K562 (cell line): ENCODE data around the gene CYP2B6.

Experiments
- CREB1 ChIP-seq, 2 experiments: sonication (generic) in 1 of 2; formaldehyde crosslinking in 1 of 2; IDR thresholded peaks; 2 replicates each; pipeline versions ENCODE4 v1.6.1 to v1.8.0; 2012 to 2022; ENCODE audit warnings: inconsistent platforms in 1 of 2, mild to moderate bottlenecking in 1 of 2, missing genetic modification reagents in 1 of 2, moderate library complexity in 1 of 2
- EP300 ChIP-seq: IDR thresholded peaks from 2 replicates; pipeline ENCODE4 v1.6.1; 2012; ENCODE audit warnings: low read length, improper control_type of control experiment
- MYC ChIP-seq, 2 experiments: fragments of 250-450 bp in 1 of 2; sonication (Bioruptor Pico) in 1 of 2; IDR thresholded peaks; 2 replicates each; pipeline versions ENCODE4 v1.5.1 to v1.6.1; 2012 to 2021; ENCODE audit warnings: low read depth in 2 of 2, borderline replicate concordance in 1 of 2, improper control_type of control experiment in 1 of 2, low read length in 1 of 2, mild to moderate bottlenecking in 1 of 2, moderate library complexity in 1 of 2
- SMAD2 ChIP-seq: fragments of 150-350 bp; IDR thresholded peaks from 2 replicates; pipeline ENCODE4 v1.6.1; 2014; ENCODE audit warnings: low read depth, mild to moderate bottlenecking, low read length
- SMARCC2 ChIP-seq: fragments of 450-650 bp; IDR thresholded peaks from 2 replicates; pipeline ENCODE4 v1.6.1; 2017; ENCODE audit warnings: antibody characterized with exemption, moderate library complexity, mild to moderate bottlenecking, low read depth
- TARDBP ChIP-seq: fragments of 450-650 bp; IDR thresholded peaks from 2 replicates; pipeline ENCODE4 v1.6.1; 2016
- YY1 ChIP-seq, 3 experiments: IDR thresholded peaks; 2 replicates each; pipeline ENCODE4 v1.6.1; 2011; ENCODE audit warnings: low read length in 2 of 3, mild to moderate bottlenecking in 2 of 3, moderate library complexity in 2 of 3, borderline replicate concordance in 1 of 3, control low read depth in 1 of 3, low read depth in 1 of 3; ENCODE audit not compliant: insufficient read depth in 3 of 3, insufficient replicate concordance in 2 of 3, control insufficient read depth in 1 of 3, insufficient read length in 1 of 3; ENCODE audit errors: extremely low read depth in 1 of 3
- ZC3H4 ChIP-seq: sonication (generic); formaldehyde crosslinking; IDR thresholded peaks from 2 replicates; pipeline ENCODE4 v1.9.0; 2021; ENCODE audit warnings: missing genetic modification reagents, borderline replicate concordance
- ZFP30 ChIP-seq: fragments of 250-450 bp; sonication (Bioruptor Pico); IDR thresholded peaks from 2 replicates; pipeline ENCODE4 v1.8.0; 2022; ENCODE audit warnings: moderate library complexity, mild to moderate bottlenecking, inconsistent platforms, borderline replicate concordance
- ZNF24 ChIP-seq: fragments of 450-650 bp; IDR thresholded peaks from 2 replicates; pipeline ENCODE4 v1.6.1; 2016
- ZNF644 ChIP-seq: fragments of 200-800 bp; sonication (Bioruptor generic); IDR thresholded peaks from 2 replicates; pipeline ENCODE4 v1.6.1; 2016; ENCODE audit warnings: low read depth, missing genetic modification characterization, missing compliant biosample characterization
- TF ChIP-seq, protein P1 (sequence below), 3 experiments: IDR thresholded peaks in 2 of 3; conservative IDR thresholded peaks in 1 of 3; 2 replicates each; pipeline ENCODE4 v1.5.1; 2011 to 2012; ENCODE audit warnings: low read length in 3 of 3, mild to moderate bottlenecking in 3 of 3, control low read depth in 2 of 3, improper control_type of control experiment in 1 of 3, inconsistent platforms in 1 of 3, low read depth in 1 of 3, mixed read lengths in 1 of 3, moderate library complexity in 1 of 3; ENCODE audit not compliant: insufficient read depth in 2 of 3
- TF ChIP-seq, protein P2 (sequence below): sonication (generic); formaldehyde crosslinking; IDR thresholded peaks from 2 replicates; pipeline ENCODE4 v1.8.1; 2022; ENCODE audit warnings: missing genetic modification reagents
- TF ChIP-seq, protein P3 (sequence below), 2 experiments: fragments of 450-650 bp in 1 of 2; sonication (generic) in 1 of 2; formaldehyde crosslinking; conservative IDR thresholded peaks; 2 replicates each; pipeline versions ENCODE4 v1.4.0 to v1.8.1; 2020 to 2022; ENCODE audit warnings: mild to moderate bottlenecking in 1 of 2, missing genetic modification reagents in 1 of 2

DNA sequence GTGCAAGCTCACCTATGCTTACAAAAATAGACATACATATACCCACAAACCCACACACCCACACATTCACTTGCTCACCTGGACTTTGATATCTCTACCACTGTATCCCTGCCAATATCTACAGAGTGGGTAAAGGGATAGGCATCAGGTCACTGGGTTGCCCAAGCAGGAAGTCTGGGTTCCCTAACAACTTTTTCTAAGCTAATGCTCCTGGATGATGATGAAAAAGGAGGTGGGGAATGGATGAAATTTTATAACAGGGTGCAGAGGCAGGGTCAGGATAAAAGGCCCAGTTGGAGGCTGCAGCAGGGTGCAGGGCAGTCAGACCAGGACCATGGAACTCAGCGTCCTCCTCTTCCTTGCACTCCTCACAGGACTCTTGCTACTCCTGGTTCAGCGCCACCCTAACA lies at the start of gene CYP2B6:
- no peak for TF ChIP-seq ZFP30 (CRISPR knock-in tag)
- TF ChIP-seq, protein P1, sequence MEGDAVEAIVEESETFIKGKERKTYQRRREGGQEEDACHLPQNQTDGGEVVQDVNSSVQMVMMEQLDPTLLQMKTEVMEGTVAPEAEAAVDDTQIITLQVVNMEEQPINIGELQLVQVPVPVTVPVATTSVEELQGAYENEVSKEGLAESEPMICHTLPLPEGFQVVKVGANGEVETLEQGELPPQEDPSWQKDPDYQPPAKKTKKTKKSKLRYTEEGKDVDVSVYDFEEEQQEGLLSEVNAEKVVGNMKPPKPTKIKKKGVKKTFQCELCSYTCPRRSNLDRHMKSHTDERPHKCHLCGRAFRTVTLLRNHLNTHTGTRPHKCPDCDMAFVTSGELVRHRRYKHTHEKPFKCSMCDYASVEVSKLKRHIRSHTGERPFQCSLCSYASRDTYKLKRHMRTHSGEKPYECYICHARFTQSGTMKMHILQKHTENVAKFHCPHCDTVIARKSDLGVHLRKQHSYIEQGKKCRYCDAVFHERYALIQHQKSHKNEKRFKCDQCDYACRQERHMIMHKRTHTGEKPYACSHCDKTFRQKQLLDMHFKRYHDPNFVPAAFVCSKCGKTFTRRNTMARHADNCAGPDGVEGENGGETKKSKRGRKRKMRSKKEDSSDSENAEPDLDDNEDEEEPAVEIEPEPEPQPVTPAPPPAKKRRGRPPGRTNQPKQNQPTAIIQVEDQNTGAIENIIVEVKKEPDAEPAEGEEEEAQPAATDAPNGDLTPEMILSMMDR (IDR thresholded peaks at IDR 0.05 in 2 of 3, conservative IDR thresholded peaks at IDR 0.05 in 1 of 3; ENCODE audit: insufficient read depth in 2 of 3, low read depth in 1 of 3, low read length in 3 of 3), result no peak
- no peak for TF ChIP-seq ZNF644 (tag)
- TF ChIP-seq, protein P2, sequence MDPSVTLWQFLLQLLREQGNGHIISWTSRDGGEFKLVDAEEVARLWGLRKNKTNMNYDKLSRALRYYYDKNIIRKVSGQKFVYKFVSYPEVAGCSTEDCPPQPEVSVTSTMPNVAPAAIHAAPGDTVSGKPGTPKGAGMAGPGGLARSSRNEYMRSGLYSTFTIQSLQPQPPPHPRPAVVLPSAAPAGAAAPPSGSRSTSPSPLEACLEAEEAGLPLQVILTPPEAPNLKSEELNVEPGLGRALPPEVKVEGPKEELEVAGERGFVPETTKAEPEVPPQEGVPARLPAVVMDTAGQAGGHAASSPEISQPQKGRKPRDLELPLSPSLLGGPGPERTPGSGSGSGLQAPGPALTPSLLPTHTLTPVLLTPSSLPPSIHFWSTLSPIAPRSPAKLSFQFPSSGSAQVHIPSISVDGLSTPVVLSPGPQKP, result no peak
- no peak for TF ChIP-seq EP300
- no peak for TF ChIP-seq SMARCC2
- no peak for TF ChIP-seq YY1 (IDR thresholded peaks at IDR 0.05; ENCODE audit: borderline replicate concordance in 1 of 3, control insufficient read depth in 1 of 3, extremely low read depth in 1 of 3, insufficient read depth in 3 of 3, insufficient read length in 1 of 3, insufficient replicate concordance in 2 of 3, low read depth in 1 of 3, low read length in 2 of 3)
- TF ChIP-seq, protein P3, sequence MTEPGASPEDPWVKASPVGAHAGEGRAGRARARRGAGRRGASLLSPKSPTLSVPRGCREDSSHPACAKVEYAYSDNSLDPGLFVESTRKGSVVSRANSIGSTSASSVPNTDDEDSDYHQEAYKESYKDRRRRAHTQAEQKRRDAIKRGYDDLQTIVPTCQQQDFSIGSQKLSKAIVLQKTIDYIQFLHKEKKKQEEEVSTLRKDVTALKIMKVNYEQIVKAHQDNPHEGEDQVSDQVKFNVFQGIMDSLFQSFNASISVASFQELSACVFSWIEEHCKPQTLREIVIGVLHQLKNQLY (CRISPR knock-in tag; conservative IDR thresholded peaks at IDR 0.05), result no peak
- no peak for TF ChIP-seq MYC (IDR thresholded peaks at IDR 0.05; ENCODE audit: low read depth, low read length)
- no peak for TF ChIP-seq MYC (CRISPR knock-in tag; IDR thresholded peaks at IDR 0.05; ENCODE audit: borderline replicate concordance, low read depth)
- no peak for TF ChIP-seq SMAD2
- TF ChIP-seq CREB1 (IDR thresholded peaks at IDR 0.05), result no peak
- no peak for TF ChIP-seq CREB1 (CRISPR knock-in tag; IDR thresholded peaks at IDR 0.05)
- no peak for TF ChIP-seq ZC3H4 (CRISPR knock-in tag)
- TF ChIP-seq ZNF24, result no peak
- no peak for TF ChIP-seq TARDBP
